IPS-20b (cell line): Measurements from ENCODE around the gene LCAT.

Experiments used
- H3K27ac ChIP-seq: one replicate; pipeline ENCODE4 v1.5.1; 2013; ENCODE audit warnings: low read length
- H3K27me3 ChIP-seq: 2 replicates; pipeline ENCODE4 v1.6.1; 2013; ENCODE audit warnings: mild to moderate bottlenecking, low read length, inconsistent platforms; ENCODE audit not compliant: insufficient read depth
- H3K36me3 ChIP-seq: 2 replicates; pipeline ENCODE4 v1.6.1; 2013; ENCODE audit warnings: low read depth, mild to moderate bottlenecking, inconsistent platforms, low read length, moderate library complexity; ENCODE audit not compliant: insufficient read depth
- H3K4me1 ChIP-seq: 2 replicates; pipeline ENCODE4 v1.6.1; 2013; ENCODE audit warnings: mild to moderate bottlenecking, control low read depth, inconsistent platforms, low read length, moderate library complexity; ENCODE audit not compliant: insufficient read depth
- H3K4me3 ChIP-seq: 2 replicates; pipeline ENCODE4 v1.5.1; 2013; ENCODE audit warnings: mild to moderate bottlenecking, low read length, inconsistent platforms
- H3K9ac ChIP-seq: 2 replicates; pipeline ENCODE4 v1.6.1; 2013; ENCODE audit warnings: low read depth, mild to moderate bottlenecking, inconsistent platforms, low read length, moderate library complexity
- H3K9me3 ChIP-seq: 2 replicates; pipeline ENCODE4 v1.6.1; 2013; ENCODE audit warnings: mild to moderate bottlenecking, low read depth, low read length, inconsistent platforms; ENCODE audit not compliant: insufficient read depth

The LCAT gene, protein sequence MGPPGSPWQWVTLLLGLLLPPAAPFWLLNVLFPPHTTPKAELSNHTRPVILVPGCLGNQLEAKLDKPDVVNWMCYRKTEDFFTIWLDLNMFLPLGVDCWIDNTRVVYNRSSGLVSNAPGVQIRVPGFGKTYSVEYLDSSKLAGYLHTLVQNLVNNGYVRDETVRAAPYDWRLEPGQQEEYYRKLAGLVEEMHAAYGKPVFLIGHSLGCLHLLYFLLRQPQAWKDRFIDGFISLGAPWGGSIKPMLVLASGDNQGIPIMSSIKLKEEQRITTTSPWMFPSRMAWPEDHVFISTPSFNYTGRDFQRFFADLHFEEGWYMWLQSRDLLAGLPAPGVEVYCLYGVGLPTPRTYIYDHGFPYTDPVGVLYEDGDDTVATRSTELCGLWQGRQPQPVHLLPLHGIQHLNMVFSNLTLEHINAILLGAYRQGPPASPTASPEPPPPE

DNA sequence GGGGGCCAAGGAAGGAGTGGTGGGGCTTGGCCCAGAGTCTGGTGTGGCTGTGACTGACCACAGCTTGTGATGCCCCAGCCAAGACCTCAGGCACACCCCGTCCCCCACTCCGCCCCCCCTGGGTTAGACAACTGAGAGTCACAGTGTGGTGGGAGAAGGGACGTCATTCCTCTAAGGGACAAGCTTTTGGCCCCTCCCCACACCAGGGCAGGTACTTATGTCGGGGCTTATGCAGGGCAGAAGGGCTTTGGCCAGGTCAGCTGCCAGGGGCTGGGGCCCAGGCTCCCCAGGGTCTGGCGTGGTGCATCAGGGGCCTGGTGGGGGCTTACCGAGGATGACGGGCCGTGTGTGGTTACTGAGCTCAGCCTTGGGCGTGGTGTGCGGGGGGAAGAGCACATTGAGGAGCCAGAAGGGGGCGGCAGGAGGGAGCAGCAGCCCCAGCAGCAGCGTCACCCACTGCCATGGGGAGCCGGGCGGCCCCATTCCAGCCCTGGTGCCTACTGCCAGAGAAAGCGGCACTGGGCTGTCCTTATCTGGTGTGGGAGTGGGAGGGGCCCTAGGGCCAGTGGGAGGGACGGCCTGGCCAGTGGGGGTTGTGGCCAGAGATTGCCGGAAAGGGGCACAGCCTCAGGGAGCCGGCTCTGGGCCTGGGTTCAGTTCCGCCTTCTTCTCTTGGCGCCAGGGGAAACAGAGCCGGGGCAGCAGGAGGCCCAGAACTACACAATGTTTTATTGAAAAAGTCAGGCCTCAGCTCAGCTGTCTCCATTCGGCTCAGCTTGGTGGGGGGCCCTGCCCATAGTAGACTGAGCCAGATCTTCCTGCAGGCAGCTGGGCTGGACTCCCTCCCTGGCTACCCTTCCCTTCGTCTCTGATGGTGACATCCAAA lies at the start of gene LCAT:
LCAT (minus strand) TSS at position 502 of the 886 bp plus-strand sequence; CDS start at position 483, 19 bp downstream.
- Histone ChIP-seq H3K9me3 (no peaks in the 10 kb centered on the region), H3K27ac (no peak within 1 kb of the TSS), H3K27me3 (no peaks in the 10 kb centered on the region), H3K4me3 (no peak within 1 kb of the TSS), H3K4me1 (no peaks in the 10 kb centered on the region), H3K9ac (no peak within 1 kb of the TSS), H3K36me3 (peaks cover 41% of the 10 kb centered on the region)

DNA sequence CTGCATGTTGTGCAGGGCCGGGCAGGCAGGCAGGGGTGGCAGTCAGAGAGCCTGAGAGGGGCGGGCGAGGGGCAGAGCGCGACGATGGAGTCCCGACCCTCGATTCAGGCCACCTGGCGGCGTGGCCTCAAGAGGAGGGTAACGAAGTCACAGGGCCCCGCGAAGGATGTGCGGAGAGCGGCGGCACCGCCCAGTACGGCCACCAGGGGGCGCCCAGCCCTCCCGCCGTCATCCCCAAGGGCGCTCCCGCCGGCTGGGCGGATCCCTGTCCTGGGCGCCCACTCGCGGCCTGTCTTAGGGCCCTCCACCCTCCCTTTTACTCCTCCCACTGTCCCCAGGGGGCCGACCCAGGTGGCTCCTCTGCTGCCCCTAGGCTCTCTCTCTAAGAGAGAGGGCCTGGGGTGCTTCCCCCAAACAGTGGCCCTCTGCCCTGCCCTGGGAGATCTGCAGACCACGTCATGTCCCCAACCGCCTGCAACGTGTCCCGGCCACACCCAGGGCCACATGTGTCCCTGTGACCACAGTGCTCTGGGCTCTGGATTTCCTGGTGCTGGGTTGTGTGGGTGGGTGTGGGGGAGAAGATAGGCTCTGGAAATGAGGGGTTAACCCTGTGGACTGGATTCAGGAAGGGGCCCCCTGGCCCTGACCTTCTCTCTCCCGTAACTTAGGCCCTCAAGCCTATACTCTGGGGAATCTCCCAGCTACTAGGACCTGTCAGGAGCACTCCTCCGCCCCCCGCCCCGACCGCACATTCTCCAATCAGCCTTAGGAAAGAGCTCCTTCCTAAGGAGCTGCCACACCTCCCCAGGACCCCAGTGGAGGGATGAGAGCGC lies 49.5 kb upstream of the LCAT start:
- Histone ChIP-seq H3K27me3 (peaks cover 16% of the 10 kb centered on the region), H3K27ac (no peak overlapping the region), H3K4me3 (no peak overlapping the region), H3K9ac (no peak overlapping the region), H3K9me3 (no peaks in the 10 kb centered on the region), H3K4me1 (no peaks in the 10 kb centered on the region), H3K36me3 (no peaks in the 10 kb centered on the region)

- H3K9ac ChIP-seq, result no peak overlapping the region
Measured at GRCh38 chr16:67992661-67993206, 48.8 kb upstream of the LCAT start.

DNA sequence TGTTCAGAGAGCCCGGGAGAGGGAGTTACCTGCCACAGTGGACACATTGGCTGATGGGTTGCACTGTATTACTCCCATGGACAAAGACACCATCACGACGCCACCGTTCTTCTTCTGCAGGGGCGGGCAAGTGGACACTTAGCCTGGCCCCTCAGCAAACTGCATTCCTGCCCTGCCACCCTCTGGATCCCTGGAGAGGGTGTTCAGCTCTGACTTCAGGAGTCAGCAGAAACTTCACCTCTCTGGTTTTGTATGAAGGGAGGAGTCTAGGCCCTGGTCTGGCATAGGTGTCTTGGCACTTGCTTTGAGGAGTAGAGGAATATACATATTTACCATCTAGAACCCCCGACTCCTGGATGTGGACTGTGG lies 46.1 kb upstream of the LCAT start:
- peaks cover 16% of the 10 kb centered on the region for H3K27me3 ChIP-seq
- H3K9ac ChIP-seq, result no peak overlapping the region
- no peaks in the 10 kb centered on the region for H3K4me1 ChIP-seq
- no peaks in the 10 kb centered on the region for H3K36me3 ChIP-seq
- no peak overlapping the region for H3K4me3 ChIP-seq
- H3K9me3 ChIP-seq, result no peaks in the 10 kb centered on the region
- H3K27ac ChIP-seq, result no peak overlapping the region

More at GRCh38 chr16:67992661-67993206, 48.8 kb upstream of the LCAT start:
- Histone ChIP-seq H3K9me3 (no peaks in the 10 kb centered on the region), H3K27ac (no peak overlapping the region), H3K36me3 (no peaks in the 10 kb centered on the region), H3K4me1 (no peaks in the 10 kb centered on the region), H3K27me3 (peaks cover 16% of the 10 kb centered on the region), H3K4me3 (no peak overlapping the region)

GRCh38 chr16:67989322-67990017 lies 45.5 kb upstream of the LCAT start:
- no peaks in the 10 kb centered on the region for H3K36me3 ChIP-seq
- H3K9me3 ChIP-seq, result no peaks in the 10 kb centered on the region
- H3K4me1 ChIP-seq, result no peaks in the 10 kb centered on the region
- peaks cover 16% of the 10 kb centered on the region for H3K27me3 ChIP-seq
- H3K4me3 ChIP-seq, result no peak overlapping the region
- H3K27ac ChIP-seq, result no peak overlapping the region
- H3K9ac ChIP-seq, result no peak overlapping the region

GRCh38 chr16:67988675-67989074 lies 44.8 kb upstream of the LCAT start:
- no peak overlapping the region for H3K27ac ChIP-seq
- H3K4me1 ChIP-seq, result no peaks in the 10 kb centered on the region
- H3K4me3 ChIP-seq, result no peak overlapping the region
- no peaks in the 10 kb centered on the region for H3K36me3 ChIP-seq
- peaks cover 16% of the 10 kb centered on the region for H3K27me3 ChIP-seq
- no peaks in the 10 kb centered on the region for H3K9me3 ChIP-seq
- H3K9ac ChIP-seq, result no peak overlapping the region

- Histone ChIP-seq H3K4me3 (no peak overlapping the region), H3K27me3 (peaks cover 11% of the 10 kb centered on the region), H3K36me3 (no peaks in the 10 kb centered on the region), H3K27ac (no peak overlapping the region), H3K4me1 (no peaks in the 10 kb centered on the region), H3K9me3 (no peaks in the 10 kb centered on the region), H3K9ac (no peak overlapping the region)
Measured at GRCh38 chr16:67987460-67988160, 43.7 kb upstream of the LCAT start.

GRCh38 chr16:67986949-67987348 lies 43.0 kb upstream of the LCAT start:
- no peaks in the 10 kb centered on the region for H3K4me1 ChIP-seq
- no peaks in the 10 kb centered on the region for H3K9me3 ChIP-seq
- H3K4me3 ChIP-seq, result no peak overlapping the region
- H3K9ac ChIP-seq, result no peak overlapping the region
- no peak overlapping the region for H3K27ac ChIP-seq
- peaks cover 5% of the 10 kb centered on the region for H3K27me3 ChIP-seq
- H3K36me3 ChIP-seq, result no peaks in the 10 kb centered on the region

DNA sequence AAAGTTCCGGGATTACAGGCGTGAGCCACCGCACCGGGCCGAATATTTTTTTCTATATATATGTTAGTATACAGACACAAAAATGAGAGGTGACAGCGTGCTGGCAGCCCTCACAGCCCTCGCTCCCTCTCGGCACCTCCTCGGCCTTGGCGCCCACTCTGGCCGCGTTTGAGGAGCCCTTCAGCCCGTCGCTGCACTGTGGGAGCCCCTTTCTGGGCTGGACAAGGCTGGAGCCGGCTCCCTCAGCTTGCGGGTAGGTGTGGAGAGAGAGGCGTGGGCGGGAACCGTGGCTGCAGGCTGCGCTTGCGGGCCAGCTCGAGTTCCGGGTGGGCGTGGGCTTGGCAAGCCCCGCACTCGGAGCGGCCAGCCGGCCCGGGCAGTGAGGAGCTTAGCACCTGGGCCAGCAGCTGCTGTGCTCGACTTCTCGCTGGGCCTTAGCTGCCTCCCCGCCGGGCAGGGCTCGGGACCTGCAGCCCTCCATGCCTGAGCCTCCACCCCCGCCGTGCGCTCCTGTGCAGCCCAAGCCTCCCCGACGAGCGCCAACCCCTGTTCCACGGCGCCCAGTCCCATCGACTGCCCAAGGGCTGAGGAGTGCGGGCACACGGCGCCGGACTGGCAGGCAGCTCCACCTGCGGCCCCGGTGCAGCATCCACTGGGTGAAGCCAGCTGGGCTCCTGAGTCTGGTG lies 38.2 kb upstream of the LCAT start:
- Histone ChIP-seq H3K9ac (no peak overlapping the region), H3K4me1 (no peaks in the 10 kb centered on the region), H3K27me3 (peaks cover 10% of the 10 kb centered on the region), H3K36me3 (no peaks in the 10 kb centered on the region), H3K27ac (no peak overlapping the region), H3K4me3 (no peak overlapping the region), H3K9me3 (no peaks in the 10 kb centered on the region)
